Caco-2 (cell line): ENCODE data around the gene EXOC6. TPM values are rescaled to one million over a fixed set of nuclear protein-coding genes. Genes with fewer than 3 reads are reported as not detected.

Source experiments
- BruUV-seq: library from RNA; stranded (reverse); fragments of 400-500 nt; replicated peaks from 2 replicates; lab custom pipeline; 2021; lab: Mats Ljungman, UMichigan
- CTCF ChIA-PET: fragments of 300-600 bp; sonication (Branson Sonifier 250); formaldehyde crosslinking; loops from one replicate; lab custom pipeline; 2022; ENCODE audit warnings: antibody characterized with exemption; lab: Charles Lee
- POLR2A ChIA-PET: fragments of 300-600 bp; sonication (Branson Sonifier 250); formaldehyde crosslinking; loops from one replicate; lab custom pipeline; 2022; ENCODE audit warnings: antibody characterized with exemption; lab: Charles Lee
- DNase-seq, 2 experiments: peaks; one replicate each; pipeline versions ENCODE4 v3.0.0 to v3.0.0-alpha.2; 2020 to 2022
- H3K27me3 ChIP-seq: replicated peaks from 2 replicates; pipeline ENCODE4 v1.6.0; 2011; ENCODE audit warnings: low read length; ENCODE audit not compliant: control insufficient read depth, insufficient read depth
- H3K36me3 ChIP-seq: 2 replicates; pipeline ENCODE4 v1.5.1; 2011; ENCODE audit warnings: low read length; ENCODE audit not compliant: control insufficient read depth, insufficient read depth
- H3K4me1 ChIP-seq: fragments of 250-450 bp; sonication (Bioruptor Pico); 2 replicates; pipeline ENCODE4 v1.5.1; 2020; ENCODE audit warnings: mild to moderate bottlenecking
- H3K4me3 ChIP-seq: 2 replicates; pipeline ENCODE4 v1.5.1; 2011; ENCODE audit warnings: low read depth, mild to moderate bottlenecking, control low read depth, low read length
- H3K9me3 ChIP-seq: fragments of 250-450 bp; sonication (Bioruptor Pico); 2 replicates; pipeline ENCODE4 v1.5.1; 2020; ENCODE audit warnings: mild to moderate bottlenecking, moderate library complexity
- H3K27ac Mint-ChIP-seq: one replicate; pipeline ENCODE4 v1.8.0; 2022; ENCODE audit warnings: mixed read lengths; ENCODE audit not compliant: unreplicated experiment
- H3K27me3 Mint-ChIP-seq: one replicate; pipeline ENCODE4 v1.8.0; 2022; ENCODE audit warnings: mixed read lengths; ENCODE audit not compliant: insufficient read depth, unreplicated experiment
- H3K36me3 Mint-ChIP-seq: one replicate; pipeline ENCODE4 v1.8.0; 2022; ENCODE audit warnings: mild to moderate bottlenecking, mixed read lengths; ENCODE audit not compliant: insufficient read depth, unreplicated experiment
- H3K4me1 Mint-ChIP-seq: one replicate; pipeline ENCODE4 v1.8.0; 2022; ENCODE audit warnings: low read depth, mixed read lengths; ENCODE audit not compliant: unreplicated experiment
- H3K4me3 Mint-ChIP-seq: one replicate; pipeline ENCODE4 v1.8.0; 2022; ENCODE audit warnings: mild to moderate bottlenecking, moderate library complexity, mixed read lengths; ENCODE audit not compliant: unreplicated experiment
- H3K9me3 Mint-ChIP-seq: one replicate; pipeline ENCODE4 v1.8.0; 2022; ENCODE audit warnings: mixed read lengths; ENCODE audit not compliant: unreplicated experiment
- intact Hi-C: fragments of 100-400 bp; cut with micrococcal nuclease; formaldehyde crosslinking; loops from one replicate; pipeline ENCODE4 v1.10.0; 2022; ENCODE audit not compliant: unreplicated experiment
- total RNA-seq: library from RNA; stranded (reverse); gene quantifications from 2 replicates; pipeline ENCODE4 v1.2.3, GENCODE V29; 2022
- TF ChIP-seq, protein P1 (sequence below), 2 experiments: fragments of 200-600 bp in 1 of 2; IDR thresholded peaks; 1 replicate in 1 of 2; 2 replicates in 1 of 2; pipeline versions ENCODE4 v1.5.1 to v1.8.0; 2011 to 2022; ENCODE audit warnings: antibody characterized with exemption in 1 of 2, control low read depth in 1 of 2, inconsistent platforms in 1 of 2, low read depth in 1 of 2, low read length in 1 of 2, mild to moderate bottlenecking in 1 of 2, moderate library complexity in 1 of 2; ENCODE audit not compliant: insufficient read depth in 1 of 2, severe bottlenecking in 1 of 2, unreplicated experiment in 1 of 2

EXOC6 gene
- total RNA-seq, 1 experiment from 2014 or later = 12.5 TPM

DNA sequence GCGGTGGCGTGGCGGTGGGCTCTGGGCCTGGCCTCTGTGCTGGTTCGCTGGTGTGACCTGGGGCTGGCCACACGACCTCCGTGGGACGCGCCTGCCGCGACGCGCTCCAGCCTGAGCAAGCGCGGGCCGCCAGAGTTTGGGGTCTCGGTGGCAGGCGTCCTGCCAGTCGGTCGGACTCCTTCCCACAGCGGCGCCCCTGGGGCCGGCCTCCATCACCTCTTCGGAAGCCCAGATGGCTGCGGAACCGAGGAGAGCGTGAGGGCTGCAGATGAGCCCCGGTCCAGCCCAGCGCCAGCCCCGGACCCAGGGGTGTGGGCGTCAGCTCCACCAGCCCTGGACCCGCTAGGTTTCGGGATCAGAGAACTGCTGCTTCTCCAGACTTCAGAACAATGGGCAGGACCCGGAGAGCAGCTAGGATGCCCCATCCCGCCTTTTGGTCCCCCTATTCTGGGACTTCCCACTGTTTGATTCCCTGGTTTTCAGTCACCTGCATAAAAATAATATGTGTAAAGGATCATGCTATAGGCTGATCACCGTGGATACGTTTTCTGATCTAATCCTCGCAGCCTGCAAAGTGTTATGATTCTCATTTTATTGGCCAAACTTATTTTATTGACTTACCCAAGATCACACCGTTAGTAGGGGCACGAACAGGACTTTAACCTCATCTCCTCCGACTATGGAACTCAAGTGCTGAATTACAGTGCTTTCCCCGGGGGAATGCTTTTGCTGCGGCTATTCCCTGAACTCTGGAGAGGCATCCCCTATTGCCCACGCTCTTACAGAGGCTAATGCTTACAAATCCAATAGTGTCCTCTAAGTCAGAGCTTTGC lies 215.0 kb downstream of the EXOC6 start:
- peaks cover 7% of the 10 kb centered on the region for H3K27me3 Mint-ChIP-seq
- POLR2A ChIA-PET = no interaction called here
- H3K4me3 ChIP-seq = no peak overlapping the region
- CTCF ChIA-PET = interaction anchor here (0.5 kb wide), 1 partner anchor 26 kb away, joined by 3 read pairs; no protein-coding TSS in a partner anchor
- DNase-seq = no peak
- H3K9me3 ChIP-seq = no peaks in the 10 kb centered on the region
- no peak overlapping the region for H3K27ac Mint-ChIP-seq
- intact Hi-C loops = no loop called here
- H3K36me3 Mint-ChIP-seq = peaks cover 7% of the 10 kb centered on the region
- no peaks in the 10 kb centered on the region for H3K4me1 ChIP-seq
- no peaks in the 10 kb centered on the region for H3K9me3 Mint-ChIP-seq
- H3K4me1 Mint-ChIP-seq = no peaks in the 10 kb centered on the region
- no peak overlapping the region for H3K4me3 Mint-ChIP-seq
- no peaks in the 10 kb centered on the region for H3K36me3 ChIP-seq
- no TSS peak for BruUV-seq
- TF ChIP-seq, protein P1, sequence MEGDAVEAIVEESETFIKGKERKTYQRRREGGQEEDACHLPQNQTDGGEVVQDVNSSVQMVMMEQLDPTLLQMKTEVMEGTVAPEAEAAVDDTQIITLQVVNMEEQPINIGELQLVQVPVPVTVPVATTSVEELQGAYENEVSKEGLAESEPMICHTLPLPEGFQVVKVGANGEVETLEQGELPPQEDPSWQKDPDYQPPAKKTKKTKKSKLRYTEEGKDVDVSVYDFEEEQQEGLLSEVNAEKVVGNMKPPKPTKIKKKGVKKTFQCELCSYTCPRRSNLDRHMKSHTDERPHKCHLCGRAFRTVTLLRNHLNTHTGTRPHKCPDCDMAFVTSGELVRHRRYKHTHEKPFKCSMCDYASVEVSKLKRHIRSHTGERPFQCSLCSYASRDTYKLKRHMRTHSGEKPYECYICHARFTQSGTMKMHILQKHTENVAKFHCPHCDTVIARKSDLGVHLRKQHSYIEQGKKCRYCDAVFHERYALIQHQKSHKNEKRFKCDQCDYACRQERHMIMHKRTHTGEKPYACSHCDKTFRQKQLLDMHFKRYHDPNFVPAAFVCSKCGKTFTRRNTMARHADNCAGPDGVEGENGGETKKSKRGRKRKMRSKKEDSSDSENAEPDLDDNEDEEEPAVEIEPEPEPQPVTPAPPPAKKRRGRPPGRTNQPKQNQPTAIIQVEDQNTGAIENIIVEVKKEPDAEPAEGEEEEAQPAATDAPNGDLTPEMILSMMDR (IDR thresholded peaks at IDR 0.05; ENCODE audit: insufficient read depth in 1 of 2, low read depth in 1 of 2, low read length in 1 of 2, severe bottlenecking in 1 of 2, unreplicated experiment in 1 of 2) = no peak
- peaks cover 3% of the 10 kb centered on the region; the same call in 1 of the 2 replicates for H3K27me3 ChIP-seq

DNA sequence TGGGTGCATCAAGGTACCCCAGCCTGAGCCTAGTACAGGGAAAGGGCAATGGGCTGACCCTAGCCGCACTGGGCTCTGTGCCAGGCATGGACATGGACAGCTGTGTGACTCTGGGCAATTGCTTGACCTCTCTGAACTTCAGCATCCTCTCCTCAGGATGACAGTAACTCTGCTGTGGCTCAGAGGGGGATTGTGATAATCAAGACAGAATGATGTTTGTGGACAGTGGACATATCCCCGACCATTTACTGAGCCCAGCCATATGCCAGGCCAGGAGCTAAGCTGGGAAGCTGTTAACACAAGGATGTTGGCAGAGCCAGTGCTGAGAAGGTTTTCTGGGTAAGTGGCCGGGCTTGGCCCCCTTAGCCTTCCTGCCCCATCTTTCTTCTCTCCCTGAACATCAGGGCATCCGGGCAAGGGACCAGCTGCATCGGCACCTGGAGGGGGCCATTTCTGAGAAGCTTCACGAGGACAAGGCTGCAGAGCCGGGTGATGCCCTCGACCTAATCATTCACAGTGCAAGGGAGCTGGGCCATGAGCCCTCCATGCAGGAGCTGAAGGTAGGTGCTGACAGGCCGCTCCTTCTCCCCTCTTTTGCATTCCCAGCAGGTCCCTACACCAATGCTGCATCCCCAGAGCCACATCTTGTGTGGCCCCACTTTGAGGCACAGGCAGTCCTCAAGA lies 215.8 kb downstream of the EXOC6 start:
- Mint-ChIP-seq H3K27ac (no peak overlapping the region), H3K27me3 (peaks cover 11% of the 10 kb centered on the region), H3K9me3 (no peaks in the 10 kb centered on the region), H3K4me1 (no peaks in the 10 kb centered on the region), H3K36me3 (peaks cover 12% of the 10 kb centered on the region), H3K4me3 (no peak overlapping the region)
- ChIA-PET CTCF (interaction anchor here (1.4 kb wide), 1 partner anchor 29 kb away, joined by 4 read pairs; no protein-coding TSS in a partner anchor), POLR2A (no interaction called here)
- intact Hi-C loops = no loop called here
- DNase-seq = no peak
- Histone ChIP-seq H3K27me3 (peaks cover 3% of the 10 kb centered on the region; the same call in 1 of the 2 replicates), H3K36me3 (no peaks in the 10 kb centered on the region), H3K4me3 (no peak overlapping the region), H3K9me3 (no peaks in the 10 kb centered on the region), H3K4me1 (0 out of 2 replicates have a peak, but pooled peaks cover 3% of the 10 kb centered on the region)
- BruUV-seq = no TSS peak
- TF ChIP-seq, protein P1 (IDR thresholded peaks at IDR 0.05; ENCODE audit: insufficient read depth in 1 of 2, low read depth in 1 of 2, low read length in 1 of 2, severe bottlenecking in 1 of 2, unreplicated experiment in 1 of 2) = no peak
